IPS-18c (cell line): ENCODE measurements around the gene CMTM7.

Source experiments
- H3K4me3 ChIP-seq: 2 replicates; pipeline ENCODE4 v1.7.0; 2013; ENCODE audit warnings: low read depth, mild to moderate bottlenecking, low read length, moderate library complexity; ENCODE audit not compliant: insufficient read depth
- H3K9me3 ChIP-seq: one replicate; pipeline ENCODE4 v1.6.1; 2013; ENCODE audit warnings: mild to moderate bottlenecking, low read length, moderate library complexity; ENCODE audit not compliant: control insufficient read depth, insufficient read depth

Gene CMTM7

GRCh38 chr3:32443478-32443877 is 51.8 kb downstream of the CMTM7 start:
- H3K9me3 ChIP-seq = no peaks in the 10 kb centered on the region
- no peak overlapping the region for H3K4me3 ChIP-seq

- Histone ChIP-seq H3K9me3 (peaks cover 3% of the 10 kb centered on the region), H3K4me3 (no peak overlapping the region)
Observed at GRCh38 chr3:32447865-32448400, 56.3 kb downstream of the CMTM7 start.

DNA sequence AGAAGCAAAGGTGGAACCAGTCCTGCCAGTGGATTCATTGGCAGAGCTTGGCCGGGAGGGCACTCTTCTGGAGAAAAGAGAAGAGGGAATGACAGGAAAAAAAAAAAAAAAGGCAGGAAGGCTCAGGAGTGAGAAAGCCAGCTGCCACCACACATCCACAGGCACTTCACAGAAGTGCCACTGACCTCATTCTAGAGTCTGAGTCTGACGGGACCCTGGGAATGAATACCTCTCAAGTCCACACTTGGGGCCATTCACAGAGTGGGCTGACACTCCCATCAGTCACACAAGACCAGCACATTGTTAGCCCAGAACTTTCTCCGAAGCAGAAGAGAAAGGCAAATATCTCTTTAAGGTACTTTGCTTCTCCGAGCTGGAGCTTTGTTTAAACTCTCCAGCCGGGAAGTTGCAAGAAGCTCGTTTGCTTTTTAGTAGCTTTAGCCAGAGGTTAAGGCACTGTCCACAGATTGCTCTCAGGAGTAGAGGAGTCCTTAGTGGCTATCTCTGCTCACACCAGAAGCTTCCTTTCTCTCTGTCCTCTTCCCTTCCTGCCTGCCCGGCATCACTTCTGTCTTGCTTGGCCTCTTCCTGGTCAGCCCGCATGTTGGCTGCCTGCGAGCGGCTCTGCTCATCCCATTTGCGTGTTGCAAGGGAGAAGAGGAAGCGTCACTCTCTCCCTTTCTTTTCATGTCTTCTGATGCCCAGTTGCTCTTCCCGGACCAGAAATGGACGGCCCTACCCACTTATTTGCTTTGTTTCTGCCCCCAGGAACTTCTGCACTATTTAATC is 57.2 kb downstream of the CMTM7 start:
- H3K4me3 ChIP-seq = no peak overlapping the region

DNA sequence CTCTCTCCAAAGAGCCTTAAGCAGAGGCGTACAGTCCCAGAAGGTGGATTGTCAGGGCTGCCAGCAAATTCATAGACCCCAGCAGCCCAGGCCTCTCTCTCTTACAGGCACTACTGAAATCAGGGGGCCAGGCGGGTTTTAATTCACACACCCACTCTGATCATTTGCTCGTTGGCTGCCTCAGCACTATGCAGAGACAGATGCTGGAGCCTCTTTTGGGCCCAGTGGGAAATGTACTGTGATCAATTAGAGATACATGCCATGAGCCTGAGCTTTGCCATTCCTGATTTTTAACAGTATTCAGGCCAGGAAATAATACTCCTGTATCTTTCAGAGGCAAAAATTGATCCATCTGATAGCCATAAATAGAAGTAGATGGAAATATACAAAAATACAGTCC is 58.0 kb downstream of the CMTM7 start:
- Histone ChIP-seq H3K9me3 (peaks cover 3% of the 10 kb centered on the region), H3K4me3 (no peak overlapping the region)

More for the DNA sequence above, 57.2 kb downstream of the CMTM7 start:
- H3K9me3 ChIP-seq = peaks cover 3% of the 10 kb centered on the region

DNA sequence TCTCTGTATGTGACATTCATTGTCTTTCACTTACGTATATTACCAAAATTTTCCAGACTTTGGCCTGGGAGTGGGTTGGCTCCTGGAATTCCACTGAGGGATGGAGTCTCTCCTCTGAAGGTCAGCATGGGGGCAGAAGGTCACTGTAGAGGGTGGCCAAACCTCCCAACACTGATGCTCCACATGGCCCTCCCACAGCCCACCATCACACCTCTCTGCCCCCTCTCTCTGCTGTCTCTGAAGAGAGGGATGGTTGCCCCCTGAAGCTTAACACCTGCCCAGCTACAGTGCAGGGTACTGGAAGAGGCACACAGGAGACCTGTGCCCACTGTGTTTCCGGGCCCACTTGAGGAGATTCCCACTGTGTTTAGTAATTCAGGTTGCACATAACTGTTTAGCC is 58.8 kb downstream of the CMTM7 start:
- peaks cover 3% of the 10 kb centered on the region for H3K9me3 ChIP-seq
- H3K4me3 ChIP-seq = no peak overlapping the region

- no peak overlapping the region for H3K4me3 ChIP-seq
- H3K9me3 ChIP-seq = peaks cover 3% of the 10 kb centered on the region
Observed at GRCh38 chr3:32450992-32451659, 59.5 kb downstream of the CMTM7 start.

GRCh38 chr3:32452009-32452408 is 60.4 kb downstream of the CMTM7 start:
- peaks cover 3% of the 10 kb centered on the region for H3K9me3 ChIP-seq
- H3K4me3 ChIP-seq = no peak overlapping the region

DNA sequence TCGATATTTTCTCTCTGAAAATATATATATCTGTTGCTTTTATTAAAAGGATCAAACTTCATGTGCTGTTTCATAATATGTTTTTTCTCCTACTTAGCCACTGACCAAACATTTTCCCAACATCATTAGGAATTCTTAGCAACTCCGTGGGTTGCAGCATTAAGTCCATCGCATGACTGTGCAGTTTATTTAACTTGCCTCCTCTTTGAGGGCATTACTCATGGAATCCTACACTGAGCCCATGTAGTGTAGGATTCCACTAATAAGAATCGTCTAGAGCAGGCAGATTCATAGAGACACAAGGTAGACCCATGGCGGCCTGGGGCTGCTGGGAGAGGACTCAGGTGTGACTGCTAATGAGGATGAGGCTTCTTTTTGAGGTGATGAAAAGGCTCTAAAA is 61.7 kb downstream of the CMTM7 start:
- no peak overlapping the region for H3K4me3 ChIP-seq
- H3K9me3 ChIP-seq = peaks cover 3% of the 10 kb centered on the region

GRCh38 chr3:32454111-32454510 is 62.5 kb downstream of the CMTM7 start:
- Histone ChIP-seq H3K4me3 (no peak overlapping the region), H3K9me3 (peaks cover 3% of the 10 kb centered on the region)

DNA sequence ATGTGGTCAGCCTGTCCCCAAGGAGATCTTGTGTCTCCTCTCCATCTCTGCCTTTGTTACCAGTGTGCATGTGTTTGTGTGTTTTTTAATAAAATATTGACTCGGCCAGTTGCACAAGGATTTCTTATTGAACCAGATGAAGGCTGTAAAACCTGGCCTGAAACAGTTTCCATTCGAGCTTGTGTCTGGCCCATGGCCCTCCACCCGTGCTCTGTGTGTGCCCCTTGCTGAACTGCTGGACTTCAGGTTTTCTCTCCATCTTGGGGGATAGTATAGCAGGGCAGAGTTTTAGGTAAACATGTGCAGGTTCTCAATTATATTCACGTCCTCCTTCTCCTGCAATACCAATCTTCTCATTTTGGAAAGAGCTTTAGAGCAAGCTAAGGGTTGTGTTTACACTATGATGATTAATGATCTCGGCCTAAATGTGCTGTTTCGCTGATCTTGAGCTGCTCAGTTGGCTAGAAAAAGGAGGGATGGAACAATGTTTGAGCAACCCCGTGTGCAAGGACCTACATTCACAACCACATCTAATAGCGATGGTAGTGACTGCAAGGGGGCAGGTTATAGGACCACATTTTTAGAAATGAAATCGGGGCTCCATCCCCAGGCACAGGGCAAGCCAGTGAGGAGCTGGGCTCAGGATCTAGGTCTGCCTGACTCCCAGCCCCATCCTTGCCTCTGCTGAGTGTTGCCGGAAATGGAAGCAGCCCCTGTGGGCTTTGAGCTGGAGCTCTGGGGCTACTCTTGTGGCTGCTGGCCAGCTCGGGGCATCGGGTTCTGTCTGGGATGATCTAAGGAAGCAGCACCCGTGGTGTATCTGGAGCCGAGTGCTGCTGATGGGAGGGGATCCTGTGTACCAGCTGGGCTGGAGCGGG is 63.3 kb downstream of the CMTM7 start:
- Histone ChIP-seq H3K9me3 (peaks cover 3% of the 10 kb centered on the region), H3K4me3 (no peak overlapping the region)

- H3K4me3 ChIP-seq = no peak overlapping the region
- peaks cover 3% of the 10 kb centered on the region for H3K9me3 ChIP-seq
Observed at GRCh38 chr3:32455609-32456428, 64.2 kb downstream of the CMTM7 start.

DNA sequence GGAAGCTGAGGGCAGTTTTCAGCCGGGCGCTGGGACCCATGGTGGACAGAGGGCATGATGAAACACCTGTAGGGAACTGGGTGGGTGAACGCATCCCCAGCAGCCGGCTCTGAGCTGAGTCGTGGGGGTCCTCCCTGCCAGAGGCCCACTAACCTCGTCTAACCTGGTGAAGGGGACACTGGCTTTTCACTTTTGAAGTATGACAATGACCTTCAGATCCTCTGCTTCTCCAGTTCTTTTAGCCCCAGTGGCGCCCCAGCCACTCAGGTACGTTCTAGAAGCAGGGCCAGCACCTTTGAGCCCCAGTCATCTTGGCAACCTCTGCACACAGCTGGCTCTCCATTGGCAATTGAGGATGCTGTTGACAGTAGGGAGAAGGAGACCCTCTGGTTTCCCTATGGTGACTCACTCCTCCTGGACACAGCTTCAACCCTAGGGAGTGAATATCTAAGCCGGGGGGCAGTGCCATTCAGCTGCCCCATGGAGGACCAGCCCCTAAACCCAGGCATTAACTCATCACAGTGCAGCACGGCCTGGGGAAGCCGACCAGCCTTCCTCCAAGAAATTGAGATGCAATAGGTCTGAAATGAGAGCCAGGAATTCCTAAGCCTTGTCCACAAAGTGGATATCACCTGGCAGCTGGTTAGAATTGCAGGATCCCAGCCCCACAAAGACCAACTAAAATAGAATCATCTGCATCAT is 64.9 kb downstream of the CMTM7 start:
- Histone ChIP-seq H3K9me3 (peaks cover 2% of the 10 kb centered on the region), H3K4me3 (no peak overlapping the region)

DNA sequence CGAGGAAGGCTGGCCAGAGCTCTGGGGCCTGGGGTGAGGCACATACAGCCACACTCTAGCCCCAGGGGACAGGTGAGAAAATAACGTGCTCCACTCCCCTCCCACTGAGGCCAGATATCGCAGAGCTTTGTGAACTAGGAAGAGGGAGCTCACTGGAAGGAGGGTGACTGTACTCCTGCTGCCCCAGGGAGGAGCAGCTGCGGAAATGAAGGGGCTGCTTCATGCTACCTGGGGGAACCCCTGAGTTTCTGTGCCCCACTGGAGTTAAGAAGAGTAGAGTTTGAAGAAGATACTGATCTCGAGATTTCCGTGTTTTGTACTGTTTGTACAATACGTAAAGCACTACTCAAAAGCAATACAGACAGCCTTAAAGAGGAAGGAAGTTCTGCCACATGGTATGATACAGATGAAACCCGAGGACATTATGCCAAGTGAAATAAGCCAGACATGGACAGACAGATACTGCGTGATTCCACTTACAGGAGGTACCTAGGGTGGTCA is 66.4 kb downstream of the CMTM7 start:
- Histone ChIP-seq H3K4me3 (no peak overlapping the region), H3K9me3 (no peaks in the 10 kb centered on the region)

GRCh38 chr3:32459450-32459849 is 67.8 kb downstream of the CMTM7 start:
- H3K4me3 ChIP-seq = no peak overlapping the region
- no peaks in the 10 kb centered on the region for H3K9me3 ChIP-seq

DNA sequence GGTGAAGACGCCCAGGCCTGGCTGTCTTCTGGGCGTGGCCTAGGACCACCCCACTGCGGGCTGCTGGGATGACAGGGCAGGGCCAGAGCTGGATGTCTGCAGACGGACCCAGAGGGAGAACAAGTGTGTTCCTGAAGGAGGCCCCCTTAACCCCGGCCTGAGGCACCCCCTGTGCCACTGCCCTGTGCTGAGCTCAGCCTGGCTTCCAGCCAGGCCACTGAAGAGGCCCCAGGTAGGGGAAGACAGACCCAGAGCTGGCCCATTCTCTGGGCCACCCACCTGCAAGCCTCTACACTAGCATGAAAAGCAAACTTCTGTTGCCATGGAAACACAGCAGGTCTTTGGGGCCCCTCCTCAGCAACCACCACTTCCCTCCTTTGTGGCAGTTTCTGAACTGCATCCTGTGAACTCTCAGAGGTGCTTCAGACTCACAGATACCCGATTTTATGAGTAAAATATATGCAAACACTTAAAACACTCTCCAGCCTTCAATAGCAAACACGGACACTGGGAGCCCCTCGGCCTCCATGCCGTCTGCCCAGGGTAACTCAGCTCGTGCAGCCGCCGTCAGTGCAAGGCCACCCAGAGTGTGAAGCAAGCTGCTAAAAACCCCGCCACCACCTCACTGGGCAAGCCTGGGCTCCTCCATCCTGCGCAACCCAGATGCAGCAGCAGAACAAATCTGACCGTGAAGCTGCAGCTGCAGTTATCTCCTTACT is 68.5 kb downstream of the CMTM7 start:
- Histone ChIP-seq H3K4me3 (peak overlapping the region; percentile 10; the same call in 1 of the 2 replicates), H3K9me3 (no peaks in the 10 kb centered on the region)
